ENCODE data around the gene TMEM260.
"Not testable (repeated sequence)": the region's sequence is repeated elsewhere in the genome, so short reads cannot be mapped to it uniquely, and the experiment has no call there.

The TMEM260 gene

DNA sequence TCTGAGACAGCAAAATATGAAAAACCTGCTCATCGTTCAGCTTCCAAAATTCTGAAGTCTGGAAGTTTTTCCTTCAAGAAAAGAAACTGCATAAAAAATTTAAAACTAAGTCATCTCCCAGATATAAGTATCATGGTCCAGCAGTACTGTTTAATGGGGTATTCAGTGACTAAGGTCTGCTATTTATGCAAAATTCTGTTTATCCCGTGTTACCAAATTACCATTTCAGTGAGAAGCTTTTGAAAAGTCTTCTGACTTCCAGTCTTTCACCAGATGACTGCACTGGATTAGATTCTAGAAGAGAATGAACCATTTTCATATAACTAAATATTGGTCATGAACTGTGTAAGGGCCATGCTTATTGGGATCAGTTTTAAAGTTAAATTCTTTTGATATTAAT lies 67.9 kb downstream of the TMEM260 start:
- Mint-ChIP-seq H3K27ac (no peak overlapping the region), H3K36me3 (ENCODE audit: low read depth) (peaks cover 4% of the 10 kb centered on the region), H3K9me3 (no peaks in the 10 kb centered on the region), H3K27me3 (ENCODE audit: low read depth) (no peaks in the 10 kb centered on the region), H3K4me3 (no peak overlapping the region), H3K4me1 (ENCODE audit: low read depth) (no peaks in the 10 kb centered on the region)

GRCh38 chr14:56648508-56649301 lies 69.1 kb downstream of the TMEM260 start:
- Mint-ChIP-seq H3K27ac (no peak overlapping the region), H3K4me1 (ENCODE audit: low read depth) (no peaks in the 10 kb centered on the region), H3K9me3 (no peaks in the 10 kb centered on the region), H3K36me3 (ENCODE audit: low read depth) (peaks cover 4% of the 10 kb centered on the region), H3K27me3 (ENCODE audit: low read depth) (no peaks in the 10 kb centered on the region), H3K4me3 (no peak overlapping the region)

DNA sequence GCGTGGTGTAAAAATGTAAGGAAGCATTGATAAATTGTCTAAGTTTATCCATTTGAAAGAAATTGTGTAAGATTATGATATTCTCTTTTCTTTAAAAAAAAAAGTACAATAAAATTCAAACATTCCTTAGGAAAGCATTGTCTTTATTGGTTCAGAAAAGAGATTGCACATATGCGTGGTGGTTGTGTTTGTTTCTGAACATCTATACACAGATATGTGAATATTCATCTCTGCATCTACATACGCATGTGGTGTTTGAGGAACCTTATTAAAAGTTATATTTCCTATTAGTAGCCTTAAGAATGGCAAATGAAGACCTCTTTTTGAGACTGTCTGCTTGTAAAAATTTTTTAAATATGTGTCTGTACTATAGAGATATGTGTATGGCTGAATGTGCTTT lies 69.8 kb downstream of the TMEM260 start:
- Mint-ChIP-seq H3K4me3 (no peak overlapping the region), H3K27me3 (ENCODE audit: low read depth) (no peaks in the 10 kb centered on the region), H3K36me3 (ENCODE audit: low read depth) (peaks cover 4% of the 10 kb centered on the region), H3K4me1 (ENCODE audit: low read depth) (no peaks in the 10 kb centered on the region), H3K9me3 (no peaks in the 10 kb centered on the region), H3K27ac (no peak overlapping the region)

- no peaks in the 10 kb centered on the region for H3K4me1 Mint-ChIP-seq (ENCODE audit: low read depth)
- no peak overlapping the region for H3K27ac Mint-ChIP-seq
- H3K9me3 Mint-ChIP-seq, result no peaks in the 10 kb centered on the region
- H3K36me3 Mint-ChIP-seq (ENCODE audit: low read depth), result peaks cover 4% of the 10 kb centered on the region
- H3K4me3 Mint-ChIP-seq, result no peak overlapping the region
- no peaks in the 10 kb centered on the region for H3K27me3 Mint-ChIP-seq (ENCODE audit: low read depth)
These were observed 70.5 kb downstream of the TMEM260 start for GRCh38 chr14:56650048-56650447.

DNA sequence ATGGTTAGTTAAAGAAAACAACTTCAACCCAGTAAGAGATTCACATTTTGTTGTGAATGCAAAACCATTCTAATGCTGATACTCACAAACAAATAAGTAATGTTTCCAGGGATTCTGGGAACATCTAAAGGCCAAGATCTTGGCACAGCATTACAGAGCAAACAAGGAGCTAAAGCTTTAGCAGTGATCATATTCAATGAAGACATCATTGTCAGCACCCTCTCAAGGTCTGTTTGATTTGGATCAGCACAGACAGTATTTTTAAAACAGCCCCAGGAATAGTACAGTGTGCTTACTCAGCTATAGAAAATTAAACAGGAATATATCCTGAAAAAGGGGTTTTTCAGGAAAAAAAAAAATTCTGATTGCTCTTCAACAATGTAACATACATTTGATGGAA lies 71.4 kb downstream of the TMEM260 start:
- peaks cover 4% of the 10 kb centered on the region for H3K36me3 Mint-ChIP-seq (ENCODE audit: low read depth)

GRCh38 chr14:56657604-56658003 lies 78.0 kb downstream of the TMEM260 start:
- no peak overlapping the region for H3K27ac Mint-ChIP-seq

More for the DNA sequence above, 71.4 kb downstream of the TMEM260 start:
- no peaks in the 10 kb centered on the region for H3K4me1 Mint-ChIP-seq (ENCODE audit: low read depth)
- no peak overlapping the region for H3K4me3 Mint-ChIP-seq
- H3K27me3 Mint-ChIP-seq (ENCODE audit: low read depth), result no peaks in the 10 kb centered on the region
- no peaks in the 10 kb centered on the region for H3K9me3 Mint-ChIP-seq
- no peak overlapping the region for H3K27ac Mint-ChIP-seq

DNA sequence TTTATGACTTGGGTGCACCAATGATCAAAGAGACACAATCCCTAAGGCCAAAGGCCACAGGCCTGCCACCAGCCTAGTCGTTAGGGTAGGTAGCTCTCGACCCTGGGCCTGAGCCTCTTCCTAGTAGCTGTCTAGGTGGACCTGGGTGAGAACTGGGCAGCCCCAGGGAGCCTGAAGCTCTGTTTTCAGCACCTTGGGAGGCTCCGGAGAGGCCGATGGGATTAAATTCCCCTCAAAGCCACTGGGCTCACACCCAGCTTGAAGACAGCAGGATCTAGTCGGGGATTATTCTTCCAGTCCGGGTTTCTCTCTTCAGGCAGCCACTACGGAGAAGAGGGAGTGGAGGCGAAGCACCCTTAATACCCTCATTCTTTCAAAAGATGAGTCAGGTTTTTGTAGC lies 79.8 kb downstream of the TMEM260 start:
- Mint-ChIP-seq H3K4me3 (no peak overlapping the region), H3K27ac (no peak overlapping the region), H3K36me3 (ENCODE audit: low read depth) (no peaks in the 10 kb centered on the region), H3K27me3 (ENCODE audit: low read depth) (no peaks in the 10 kb centered on the region), H3K9me3 (no peaks in the 10 kb centered on the region), H3K4me1 (ENCODE audit: low read depth) (no peaks in the 10 kb centered on the region)

More at GRCh38 chr14:56657604-56658003, 78.0 kb downstream of the TMEM260 start:
- Mint-ChIP-seq H3K9me3 (no peaks in the 10 kb centered on the region), H3K36me3 (ENCODE audit: low read depth) (no peaks in the 10 kb centered on the region), H3K27me3 (ENCODE audit: low read depth) (no peaks in the 10 kb centered on the region), H3K4me3 (no peak overlapping the region), H3K4me1 (ENCODE audit: low read depth) (no peaks in the 10 kb centered on the region)

DNA sequence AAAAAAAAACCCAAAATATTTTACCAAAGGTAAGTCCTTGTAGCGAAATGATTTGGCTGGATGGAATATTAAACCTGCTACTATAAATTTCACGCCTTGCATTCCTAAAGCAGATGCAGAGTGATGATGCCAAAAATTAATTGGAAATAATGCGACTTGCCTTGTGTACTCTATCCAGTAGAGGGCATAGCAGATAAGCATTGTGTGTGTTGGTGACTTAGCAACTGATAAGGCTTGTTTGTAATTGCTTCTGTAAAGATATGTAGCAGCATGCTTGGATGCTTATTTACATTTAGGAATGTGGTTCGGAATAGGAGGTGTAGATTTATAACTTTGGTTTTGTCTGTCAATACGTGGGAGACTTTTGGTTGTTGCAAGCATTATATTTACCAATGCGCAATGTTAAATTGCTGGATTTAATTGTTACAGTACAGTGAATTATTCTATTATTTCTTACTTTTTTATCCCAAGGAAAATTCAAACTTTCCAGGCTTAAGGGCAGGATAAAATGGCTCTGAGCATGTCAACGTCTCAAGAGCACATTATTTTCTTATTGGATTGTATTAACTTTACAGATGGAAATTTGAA lies 80.5 kb downstream of the TMEM260 start:
- no peaks in the 10 kb centered on the region for H3K4me1 Mint-ChIP-seq (ENCODE audit: low read depth)
- H3K27me3 Mint-ChIP-seq (ENCODE audit: low read depth), result no peaks in the 10 kb centered on the region
- no peak overlapping the region for H3K4me3 Mint-ChIP-seq
- no peaks in the 10 kb centered on the region for H3K36me3 Mint-ChIP-seq (ENCODE audit: low read depth)
- no peaks in the 10 kb centered on the region for H3K9me3 Mint-ChIP-seq
- H3K27ac Mint-ChIP-seq, result no peak overlapping the region

GRCh38 chr14:56660677-56661389 lies 81.2 kb downstream of the TMEM260 start:
- Mint-ChIP-seq H3K27me3 (ENCODE audit: low read depth) (no peaks in the 10 kb centered on the region), H3K27ac (no peak overlapping the region), H3K4me1 (ENCODE audit: low read depth) (no peaks in the 10 kb centered on the region), H3K36me3 (ENCODE audit: low read depth) (no peaks in the 10 kb centered on the region), H3K4me3 (no peak overlapping the region), H3K9me3 (peaks cover 5% of the 10 kb centered on the region)

DNA sequence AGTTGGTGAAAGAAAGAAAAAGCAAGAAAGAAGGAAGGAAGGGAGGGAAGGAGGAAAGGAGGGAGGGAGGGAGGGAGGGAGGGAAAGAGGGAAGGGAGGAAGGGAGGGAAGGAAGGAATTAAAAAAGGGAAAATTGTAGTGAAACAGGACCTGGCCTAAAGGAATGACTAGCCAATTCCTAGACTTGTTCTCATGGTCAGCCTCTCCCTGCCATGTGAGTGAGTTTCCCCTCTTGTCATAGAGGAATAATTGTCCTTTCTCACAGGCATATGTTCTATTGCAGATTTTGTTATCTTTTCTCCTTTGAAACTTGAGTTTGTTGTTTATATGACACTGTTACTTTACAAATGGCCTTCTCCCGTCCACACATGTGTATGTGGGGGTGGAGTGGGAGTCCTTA lies 81.9 kb downstream of the TMEM260 start:
- Mint-ChIP-seq H3K27me3 (ENCODE audit: low read depth) (no peaks in the 10 kb centered on the region), H3K4me3 (no peak overlapping the region), H3K4me1 (ENCODE audit: low read depth) (no peaks in the 10 kb centered on the region), H3K36me3 (ENCODE audit: low read depth) (peaks cover 2% of the 10 kb centered on the region), H3K27ac (no peak overlapping the region), H3K9me3 (peaks cover 9% of the 10 kb centered on the region)

GRCh38 chr14:56664811-56665421 lies 85.3 kb downstream of the TMEM260 start:
- H3K4me1 Mint-ChIP-seq (ENCODE audit: low read depth), result no peaks in the 10 kb centered on the region
- H3K27me3 Mint-ChIP-seq (ENCODE audit: low read depth), result no peaks in the 10 kb centered on the region
- no peak overlapping the region for H3K27ac Mint-ChIP-seq
- peaks cover 19% of the 10 kb centered on the region for H3K9me3 Mint-ChIP-seq
- H3K4me3 Mint-ChIP-seq, result no peak overlapping the region
- H3K36me3 Mint-ChIP-seq (ENCODE audit: low read depth), result peaks cover 2% of the 10 kb centered on the region

DNA sequence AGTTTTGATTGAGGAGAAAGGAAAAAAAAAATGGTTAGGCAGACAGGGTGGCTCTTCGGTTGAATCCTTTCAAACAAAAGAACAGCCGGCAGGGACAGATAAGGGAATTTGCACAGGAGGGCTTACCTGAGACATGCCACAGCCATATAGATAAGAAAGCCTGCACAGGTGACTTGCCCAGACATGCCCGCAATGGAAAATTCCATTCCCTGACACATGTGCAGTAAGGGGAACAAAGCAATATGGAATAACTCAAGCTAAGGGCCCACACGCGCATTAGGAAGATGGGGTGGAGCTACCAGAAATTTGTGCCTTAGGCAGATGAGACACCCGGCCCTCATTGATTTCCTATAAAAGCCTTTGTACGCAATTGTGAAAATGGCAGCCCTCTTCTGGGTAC lies 86.7 kb downstream of the TMEM260 start:
- H3K4me1 Mint-ChIP-seq (ENCODE audit: low read depth), result no peaks in the 10 kb centered on the region
- H3K27ac Mint-ChIP-seq, result no peak overlapping the region
- H3K36me3 Mint-ChIP-seq (ENCODE audit: low read depth), result peaks cover 2% of the 10 kb centered on the region
- H3K4me3 Mint-ChIP-seq, result no peak overlapping the region
- H3K9me3 Mint-ChIP-seq, result peaks cover 19% of the 10 kb centered on the region
- no peaks in the 10 kb centered on the region for H3K27me3 Mint-ChIP-seq (ENCODE audit: low read depth)

GRCh38 chr14:56666716-56667115 lies 87.1 kb downstream of the TMEM260 start:
- H3K9me3 Mint-ChIP-seq, result peaks cover 19% of the 10 kb centered on the region
- no peak overlapping the region for H3K4me3 Mint-ChIP-seq
- no peaks in the 10 kb centered on the region for H3K4me1 Mint-ChIP-seq (ENCODE audit: low read depth)
- H3K27ac Mint-ChIP-seq, result no peak overlapping the region
- H3K27me3 Mint-ChIP-seq (ENCODE audit: low read depth), result no peaks in the 10 kb centered on the region
- H3K36me3 Mint-ChIP-seq (ENCODE audit: low read depth), result peaks cover 2% of the 10 kb centered on the region

GRCh38 chr14:56667290-56667689 lies 87.7 kb downstream of the TMEM260 start:
- H3K9me3 Mint-ChIP-seq, result peaks cover 19% of the 10 kb centered on the region
- H3K4me1 Mint-ChIP-seq (ENCODE audit: low read depth); H3K27ac Mint-ChIP-seq; H3K27me3 Mint-ChIP-seq (ENCODE audit: low read depth); H3K4me3 Mint-ChIP-seq; H3K36me3 Mint-ChIP-seq (ENCODE audit: low read depth): not testable (repeated sequence)

Data from T-helper 1 cell treated with Interleukin-12 subunit alpha and Interleukin-12 subunit beta and Interleukin-4 antibody, amounts not matched to agents 30 μg/mL and 1 μg/mL, for 36 hours (primary cell).